Thymus (tissue), 11 donors: ENCODE data around the gene LGALS7. TPM values are rescaled to one million over a fixed set of nuclear protein-coding genes. Genes with fewer than 3 reads are reported as not detected.
"Not testable (repeated sequence)": the region's sequence is repeated elsewhere in the genome, so short reads cannot be mapped to it uniquely, and the experiment has no call there.

Experiments used
- DNase-seq, 9 donors: peaks; one replicate each; pipeline ENCODE4 v3.0.0-alpha.2; 2013; ENCODE audit warnings: low spot score in 9 of 9, low read depth in 6 of 9, missing footprints in 1 of 9
- H3K27ac ChIP-seq, 2 donors: one replicate each; pipeline ENCODE4 v1.5.1; 2013; ENCODE audit warnings: control low read depth in 1 of 2, low read depth in 1 of 2, low read length in 1 of 2, mild to moderate bottlenecking in 1 of 2, moderate library complexity in 1 of 2
- H3K27me3 ChIP-seq, 2 donors: one replicate each; pipeline ENCODE4 v1.5.1; 2013; ENCODE audit warnings: low read length in 1 of 2; ENCODE audit not compliant: control insufficient read depth in 2 of 2, insufficient read depth in 1 of 2
- H3K36me3 ChIP-seq, 2 donors: one replicate each; pipeline ENCODE4 v1.5.1; 2013; ENCODE audit warnings: low read length in 1 of 2, mild to moderate bottlenecking in 1 of 2, moderate library complexity in 1 of 2; ENCODE audit not compliant: control insufficient read depth in 2 of 2, insufficient read depth in 2 of 2
- H3K4me1 ChIP-seq, 2 donors: one replicate each; pipeline ENCODE4 v1.5.1; 2013; ENCODE audit warnings: low read length in 2 of 2; ENCODE audit not compliant: control insufficient read depth in 2 of 2, insufficient read depth in 2 of 2
- H3K4me3 ChIP-seq, 2 donors: one replicate each; pipeline ENCODE4 v1.5.1; 2013; ENCODE audit warnings: low read length in 2 of 2, control low read depth in 1 of 2, mild to moderate bottlenecking in 1 of 2
- H3K9me3 ChIP-seq, 2 donors: one replicate each; pipeline ENCODE4 v1.5.1; 2013; ENCODE audit warnings: low read length in 1 of 2, mild to moderate bottlenecking in 1 of 2; ENCODE audit not compliant: control insufficient read depth in 2 of 2, insufficient read depth in 1 of 2
- WGBS: extraction: QIAGEN DNeasy Blood & Tissue Kit; methylation state at CpG from one replicate; pipeline ENCODE4 v1.1.7; 2013; 5-methylcytosine and 5-hydroxymethylcytosine counted together
- polyA plus RNA-seq: library from polyadenylated mRNA; stranded (reverse); fragments of 200-250 nt; gene quantifications from one replicate; pipeline ENCODE4 v1.2.3, GENCODE V29; 2013
- total RNA-seq: library from RNA; stranded (reverse); fragments of 120-200 nt; gene quantifications from one replicate; pipeline ENCODE4 v1.2.4, GENCODE V29; 2013
- donor health status: healthy.

The LGALS7 gene
- total and polyA plus RNA-seq, 2 donors = 7.0 to 129 TPM

- not testable (repeated sequence) for DNase-seq, H3K4me3 ChIP-seq, H3K27ac ChIP-seq, H3K9me3 ChIP-seq, H3K27me3 ChIP-seq, H3K4me1 ChIP-seq, H3K36me3 ChIP-seq
- WGBS = 97% methylated on average over 13 of the region's 13 CpGs
Observed at GRCh38 chr19:38782212-38782611, 8.9 kb upstream of the LGALS7 start.

- 85% methylated on average over 7 of the region's 7 CpGs for WGBS
- H3K27ac ChIP-seq = no peak overlapping the region
- no peaks in the 10 kb centered on the region for H3K9me3 ChIP-seq
- H3K4me1 ChIP-seq = no peaks in the 10 kb centered on the region
- H3K36me3 ChIP-seq = no peaks in the 10 kb centered on the region
- no peak for DNase-seq
- H3K27me3 ChIP-seq = peaks cover 0 to 7% of the 10 kb centered on the region in 2 donors
- H3K4me3 ChIP-seq = no peak overlapping the region
Observed at GRCh38 chr19:38781058-38781457, 7.7 kb upstream of the LGALS7 start.

GRCh38 chr19:38780443-38780842, 7.1 kb upstream of the LGALS7 start:
- Histone ChIP-seq H3K27me3 (peaks cover 0 to 7% of the 10 kb centered on the region in 2 donors), H3K4me1 (no peaks in the 10 kb centered on the region), H3K27ac (no peak overlapping the region), H3K9me3 (no peaks in the 10 kb centered on the region), H3K36me3 (no peaks in the 10 kb centered on the region), H3K4me3 (no peak overlapping the region)
- WGBS = 96% methylated on average over 7 of the region's 7 CpGs
- no peak for DNase-seq

- 85% methylated on average over 7 of the region's 7 CpGs for WGBS
- Histone ChIP-seq H3K27ac (no peak overlapping the region), H3K36me3 (no peaks in the 10 kb centered on the region), H3K27me3 (peaks cover 0 to 7% of the 10 kb centered on the region in 2 donors), H3K4me1 (no peaks in the 10 kb centered on the region), H3K4me3 (no peak overlapping the region), H3K9me3 (no peaks in the 10 kb centered on the region)
- no peak for DNase-seq
Observed at GRCh38 chr19:38778733-38779132, 5.4 kb upstream of the LGALS7 start.

- no peak overlapping the region for H3K4me3 ChIP-seq
- H3K4me1 ChIP-seq = peaks cover 2 to 7% of the 10 kb centered on the region in 2 donors
- no peaks in the 10 kb centered on the region for H3K9me3 ChIP-seq
- peaks cover 0 to 7% of the 10 kb centered on the region in 2 donors for H3K27me3 ChIP-seq
- WGBS = 90% methylated on average over 13 of the region's 13 CpGs
- no peaks in the 10 kb centered on the region for H3K36me3 ChIP-seq
- no peak overlapping the region for H3K27ac ChIP-seq
- DNase-seq = no peak
Observed at GRCh38 chr19:38774181-38774950, 1.0 kb upstream of the LGALS7 start.

GRCh38 chr19:38771569-38771968, 1.7 kb downstream of the LGALS7 start:
- not testable (repeated sequence) for H3K4me3 ChIP-seq

GRCh38 chr19:38770949-38771275, 2.4 kb downstream of the LGALS7 start:
- WGBS = 31% methylated on average over 1 of the region's 22 CpGs
- not testable (repeated sequence) for H3K4me3 ChIP-seq, H3K27ac ChIP-seq

More at GRCh38 chr19:38771569-38771968, 1.7 kb downstream of the LGALS7 start:
- H3K27me3 ChIP-seq, H3K9me3 ChIP-seq, DNase-seq, H3K4me1 ChIP-seq, H3K36me3 ChIP-seq, H3K27ac ChIP-seq: not testable (repeated sequence)
- 97% methylated on average over 7 of the region's 30 CpGs for WGBS

GRCh38 chr19:38770228-38770948, 2.9 kb downstream of the LGALS7 start:
- not testable (repeated sequence) for H3K27me3 ChIP-seq, H3K9me3 ChIP-seq, H3K36me3 ChIP-seq, DNase-seq, H3K4me1 ChIP-seq
- 2% methylated on average over 23 of the region's 58 CpGs for WGBS
- peak overlapping the region; percentile 45 to 57 for H3K4me3 ChIP-seq
- H3K27ac ChIP-seq = peak overlapping the region; percentile 60 to 83

More at GRCh38 chr19:38770949-38771275, 2.4 kb downstream of the LGALS7 start:
- not testable (repeated sequence) for H3K27me3 ChIP-seq, H3K36me3 ChIP-seq, H3K9me3 ChIP-seq, H3K4me1 ChIP-seq, DNase-seq

GRCh38 chr19:38769635-38770211, 3.6 kb downstream of the LGALS7 start:
- H3K4me3 ChIP-seq = peak overlapping the region; percentile 45 to 57
- H3K36me3 ChIP-seq = no peaks in the 10 kb centered on the region
- peaks cover 0 to 3% of the 10 kb centered on the region in 2 donors for H3K27me3 ChIP-seq
- WGBS = 10% methylated on average over 42 of the region's 42 CpGs
- H3K27ac ChIP-seq = peak overlapping the region; percentile 72 to 83
- DNase-seq = peak; percentile 35 to 90 (median 79)
- peaks cover 5 to 9% of the 10 kb centered on the region in 2 donors for H3K4me1 ChIP-seq
- no peaks in the 10 kb centered on the region for H3K9me3 ChIP-seq
